Esophagus squamous epithelium (tissue), 4 donors: Measurements from ENCODE around the gene MYBL2.

Experiments
- CTCF ChIP-seq, 6 experiments: fragments of 450-650 bp in 4 of 6; fragments of 200-600 bp in 2 of 6; sonication (generic) in 2 of 6; IDR thresholded peaks; one replicate each; pipeline ENCODE4 v1.5.1; 2016 to 2019; ENCODE audit warnings: antibody characterized with exemption in 6 of 6, mild to moderate bottlenecking in 4 of 6, moderate library complexity in 4 of 6
- POLR2A ChIP-seq, 4 donors: fragments of 450-650 bp; IDR thresholded peaks; one replicate each; pipeline ENCODE4 v1.6.1; 2017; ENCODE audit warnings: antibody characterized with exemption in 4 of 4, mild to moderate bottlenecking in 4 of 4, moderate library complexity in 3 of 4

GRCh38 chr20:43740642-43741041 is 73.7 kb downstream of the MYBL2 start:
- no peak for TF ChIP-seq CTCF (IDR thresholded peaks at IDR 0.05)
- TF ChIP-seq POLR2A (IDR thresholded peaks at IDR 0.05) = no peak
